GM12878 (cell line): Measurements from ENCODE around the gene SUPT3H. TPM values are rescaled to one million over a fixed set of nuclear protein-coding genes. Genes with fewer than 3 reads are reported as not detected.

Experiments used
- ATAC-seq: fragments of 200-7000 bp; cut with Tn5 transposase; 3 replicates; pipeline ENCODE4 v1.9.1; 2020; ENCODE audit warnings: mild to moderate bottlenecking, moderate library complexity
- BruUV-seq: library from RNA; stranded (reverse); fragments of 400-500 nt; replicated peaks from 2 replicates; lab custom pipeline; 2021; lab: Mats Ljungman, UMichigan
- CTCF ChIA-PET: fragments of 300-600 bp; sonication (Branson Sonifier 250); formaldehyde crosslinking; extraction: SDS; loops from one replicate; lab custom pipeline; 2021; ENCODE audit warnings: inconsistent platforms; lab: Yijun Ruan, JAX
- POLR2A ChIA-PET: fragments of 350-600 bp; formaldehyde crosslinking; extraction: SDS; loops from one replicate; lab custom pipeline; 2021; ENCODE audit warnings: inconsistent platforms; lab: Charles Lee
- RAD21 ChIA-PET: fragments of 300-600 bp; sonication (Branson Sonifier 250); formaldehyde crosslinking; loops from one replicate; lab custom pipeline; 2023; ENCODE audit warnings: antibody characterized with exemption; ENCODE audit not compliant: unreplicated experiment; lab: Charles Lee
- SMC1A ChIA-PET: fragments of 300-600 bp; sonication (Branson Sonifier 250); formaldehyde crosslinking; loops from one replicate; lab custom pipeline; 2023; ENCODE audit not compliant: unreplicated experiment, uncharacterized antibody; lab: Charles Lee
- DNase-seq: peaks from one replicate; pipeline ENCODE4 v3.0.0-alpha.2; 2011; ENCODE audit warnings: low read depth, low spot score
- FAIRE-seq: peaks from 3 replicates; lab custom pipeline; 2011; peaks lifted over from hg19 to GRCh38; lab: Jason Lieb, UNC
- H2AFZ ChIP-seq: 2 replicates; pipeline ENCODE4 v1.6.0; 2011; ENCODE audit warnings: low read depth, low read length, control low read depth; ENCODE audit not compliant: control insufficient read depth
- H3K27ac ChIP-seq: 2 replicates; pipeline ENCODE4 v1.5.1; 2011; ENCODE audit warnings: control low read depth; ENCODE audit not compliant: control insufficient read depth, insufficient read depth
- H3K27me3 ChIP-seq, 2 experiments: replicated peaks in 1 of 2; 2 replicates each; pipeline versions ENCODE4 v1.6.0 to v1.6.1; 2011; ENCODE audit warnings: low read length in 1 of 2; ENCODE audit not compliant: control insufficient read depth in 2 of 2, insufficient read depth in 2 of 2
- H3K36me3 ChIP-seq, 2 experiments: 2 replicates each; pipeline ENCODE4 v1.5.1; 2011; ENCODE audit warnings: low read length in 1 of 2; ENCODE audit not compliant: control insufficient read depth in 2 of 2, insufficient read depth in 2 of 2
- H3K4me1 ChIP-seq: 2 replicates; pipeline ENCODE4 v1.6.1; 2011; ENCODE audit warnings: mild to moderate bottlenecking, low read length, moderate library complexity, mixed read lengths; ENCODE audit not compliant: control insufficient read depth, insufficient read depth
- H3K4me2 ChIP-seq: 2 replicates; pipeline ENCODE4 v1.6.0; 2011; ENCODE audit warnings: control low read depth; ENCODE audit not compliant: control insufficient read depth, insufficient read depth
- H3K4me3 ChIP-seq: fragments of 200-600 bp; sonication (generic); 2 replicates; pipeline ENCODE4 v1.5.1; 2016
- H3K79me2 ChIP-seq: 2 replicates; pipeline ENCODE4 v1.6.0; 2011; ENCODE audit warnings: low read length; ENCODE audit not compliant: control insufficient read depth, insufficient read depth
- H3K9ac ChIP-seq: 2 replicates; pipeline ENCODE4 v1.8.0; 2011; ENCODE audit warnings: low read length, control low read depth, mixed read lengths; ENCODE audit not compliant: control insufficient read depth, insufficient read depth
- H3K9me3 ChIP-seq: replicated peaks from 3 replicates; pipeline ENCODE4 v1.5.1; 2011; ENCODE audit warnings: mild to moderate bottlenecking, low read length; ENCODE audit not compliant: control insufficient read depth, insufficient read depth
- H4K20me1 ChIP-seq: 2 replicates; pipeline ENCODE4 v1.6.0; 2011; ENCODE audit not compliant: control insufficient read depth, insufficient read depth
- BRCA1 ChIP-seq: IDR thresholded peaks from 2 replicates; pipeline ENCODE4 v1.6.1; 2011; ENCODE audit warnings: low read depth, low read length, improper control_type of control experiment
- CBX5 ChIP-seq: sonication (generic); IDR thresholded peaks from 2 replicates; pipeline ENCODE4 v1.6.1; 2016; ENCODE audit warnings: low read depth, moderate library complexity, mild to moderate bottlenecking, inconsistent platforms
- EED ChIP-seq: sonication (generic); IDR thresholded peaks from 2 replicates; pipeline ENCODE4 v1.6.1; 2016; ENCODE audit warnings: antibody characterized with exemption, low read depth
- FOS ChIP-seq: IDR thresholded peaks from 3 replicates; pipeline ENCODE4 v1.6.1; 2011; ENCODE audit warnings: borderline replicate concordance; ENCODE audit not compliant: insufficient read length; ENCODE audit errors: extremely low read depth
- HCFC1 ChIP-seq: fragments of 150-350 bp; IDR thresholded peaks from 2 replicates; pipeline ENCODE4 v1.6.1; 2014; ENCODE audit warnings: low read length
- NR2C1 ChIP-seq: fragments of 450-650 bp; IDR thresholded peaks from 2 replicates; pipeline ENCODE4 v1.6.1; 2017; ENCODE audit warnings: antibody characterized with exemption, mild to moderate bottlenecking, moderate library complexity
- NR2F1 ChIP-seq: fragments of 450-650 bp; conservative IDR thresholded peaks from 2 replicates; pipeline ENCODE4 v1.6.1; 2017; ENCODE audit warnings: mild to moderate bottlenecking
- SUPT20H ChIP-seq: IDR thresholded peaks from 2 replicates; pipeline ENCODE4 v1.6.1; 2011; ENCODE audit warnings: low read depth, mild to moderate bottlenecking, low read length, moderate library complexity, borderline replicate concordance; ENCODE audit not compliant: control insufficient read depth
- TCF3 ChIP-seq: IDR thresholded peaks from 2 replicates; pipeline ENCODE4 v1.6.1; 2012; ENCODE audit warnings: low read depth, mild to moderate bottlenecking, low read length, borderline replicate concordance; ENCODE audit not compliant: insufficient read depth
- WGBS: methylation state at CpG from one replicate; pipeline ENCODE4 v1.1.6; 2016; ENCODE audit warnings: low lambda C conversion rate; ENCODE audit not compliant: insufficient replicate concordance, insufficient coverage; ENCODE audit errors: missing lambda C conversion rate; 5-methylcytosine and 5-hydroxymethylcytosine counted together
- in situ Hi-C: fragments of 300-500 bp; cut with MboI; formaldehyde crosslinking; loops from 9 replicates; pipeline ENCODE4 v1.14.3; 2018; ENCODE audit warnings: mixed read lengths
- intact Hi-C: fragments of 100-400 bp; cut with micrococcal nuclease; formaldehyde crosslinking; loops from one replicate; pipeline ENCODE4 v1.14.2; 2022; ENCODE audit not compliant: unreplicated experiment
- polyA plus RNA-seq, 11 experiments: library from polyadenylated mRNA; depleted of rRNA in 4 of 11; unstranded in 6 of 11; stranded (reverse) in 5 of 11; fragments of >200 nt; fragmentation: Nextera tagmentation in 4 of 11; fragmentation: Illumina TruSeq in 1 of 11; extraction: Ambion mirVana in 4 of 11; extraction: Trizol in 1 of 11; gene quantifications; 1 replicate in 1 of 11; 2 replicates in 10 of 11; pipeline versions ENCODE4 v1.2.1 to v1.2.3, GENCODE V29; 2011 to 2016; ENCODE audit warnings: inconsistent platforms in 2 of 11, missing spikeins in 2 of 11, low read depth in 1 of 11
- total RNA-seq, 4 experiments: library from RNA; depleted of rRNA in 3 of 4; stranded (reverse); fragments of >200 nt in 3 of 4; fragmentation: Illumina TruSeq in 1 of 4; extraction: Trizol in 1 of 4; gene quantifications; 2 replicates each; pipeline versions ENCODE4 v1.2.1 to v1.2.3, GENCODE V29; 2013 to 2021
- TF ChIP-seq, protein P1 (sequence below): IDR thresholded peaks from 2 replicates; pipeline ENCODE4 v1.6.1; 2011; ENCODE audit warnings: borderline replicate concordance, low read depth, mild to moderate bottlenecking, moderate library complexity, mixed read lengths, low read length; ENCODE audit not compliant: insufficient read depth; ENCODE audit errors: extremely low read length
- TF ChIP-seq, protein P2 (sequence below): IDR thresholded peaks from 2 replicates; pipeline ENCODE4 v1.6.1; 2011; ENCODE audit warnings: low read depth, low read length, improper control_type of control experiment, borderline replicate concordance

Gene SUPT3H
- total and polyA plus RNA-seq, 10 of the 15 experiments (the other 5 are each of a cell fraction or from before 2014, with no cell fraction given) = 0.51 to 3.7 (median 2.0) TPM

DNA sequence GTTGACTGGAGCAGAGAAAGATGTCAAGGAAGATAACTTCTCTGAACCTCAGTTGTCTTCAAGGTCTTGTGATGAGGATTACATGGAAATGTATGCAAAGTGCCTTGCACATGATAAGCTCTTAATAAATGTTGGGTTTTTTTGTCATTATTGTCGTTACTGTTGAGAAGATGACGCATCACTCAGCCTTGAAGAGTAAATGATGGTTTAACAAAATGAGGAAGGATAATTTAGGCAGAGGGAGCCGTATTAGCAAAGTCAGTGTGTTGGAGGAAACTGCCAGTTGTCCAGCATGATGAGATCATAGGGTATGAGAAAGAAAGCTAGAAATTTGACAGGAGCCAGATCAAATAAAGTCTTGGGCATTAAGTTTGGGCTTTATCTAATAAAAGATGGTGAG, 8.8 kb upstream of the SUPT3H start (continued):
- TF ChIP-seq, protein P1, sequence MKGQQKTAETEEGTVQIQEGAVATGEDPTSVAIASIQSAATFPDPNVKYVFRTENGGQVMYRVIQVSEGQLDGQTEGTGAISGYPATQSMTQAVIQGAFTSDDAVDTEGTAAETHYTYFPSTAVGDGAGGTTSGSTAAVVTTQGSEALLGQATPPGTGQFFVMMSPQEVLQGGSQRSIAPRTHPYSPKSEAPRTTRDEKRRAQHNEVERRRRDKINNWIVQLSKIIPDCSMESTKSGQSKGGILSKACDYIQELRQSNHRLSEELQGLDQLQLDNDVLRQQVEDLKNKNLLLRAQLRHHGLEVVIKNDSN = no peak
- TF ChIP-seq FOS = no peak
- TF ChIP-seq BRCA1 = no peak
- TF ChIP-seq NR2C1 = no peak
- TF ChIP-seq SUPT20H = no peak
- TF ChIP-seq TCF3 = no peak
- TF ChIP-seq NR2F1 = no peak
- no peak for TF ChIP-seq CBX5
- TF ChIP-seq HCFC1 = no peak

DNA sequence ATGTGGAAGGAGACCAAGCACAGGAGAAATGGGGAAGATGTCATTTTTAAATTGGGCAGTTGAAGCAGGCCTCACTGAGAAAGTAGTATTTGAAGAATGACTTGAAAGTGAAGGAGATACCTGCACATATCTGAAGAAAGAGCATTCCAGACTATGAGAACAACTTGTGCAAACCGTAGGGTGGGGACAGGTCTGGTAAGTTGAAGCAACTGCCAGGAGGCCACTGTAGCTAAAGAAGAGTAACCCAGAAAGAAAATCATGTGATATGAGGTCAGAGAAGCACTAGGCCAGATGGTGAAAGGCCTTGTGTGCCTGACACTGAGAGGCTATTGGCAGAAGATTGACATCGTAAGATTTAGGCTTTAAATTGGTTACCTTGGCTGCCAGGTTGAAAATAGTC, 4.7 kb upstream of the SUPT3H start:
- ATAC-seq = no peak
- FAIRE-seq = no peak
- Histone ChIP-seq H3K4me1 (no peaks in the 10 kb centered on the region; the same call in 1 of the 2 replicates), H4K20me1 (no peaks in the 10 kb centered on the region), H3K36me3 (no peaks in the 10 kb centered on the region), H3K4me3 (no peak overlapping the region), H3K27me3 (no peaks in the 10 kb centered on the region; a peak in 1 of 4 replicates), H2AFZ (no peak overlapping the region), H3K79me2 (no peaks in the 10 kb centered on the region), H3K27ac (no peak overlapping the region), H3K4me2 (no peak overlapping the region), H3K9ac (no peak overlapping the region), H3K9me3 (no peaks in the 10 kb centered on the region; the same call in 2 of the 3 replicates)
- SMC1A ChIA-PET = interaction anchor here (0.8 kb wide), 2 partner anchors 449 to 838 kb away, joined by 3 read pairs; no protein-coding TSS in a partner anchor
- TF ChIP-seq, protein P2, sequence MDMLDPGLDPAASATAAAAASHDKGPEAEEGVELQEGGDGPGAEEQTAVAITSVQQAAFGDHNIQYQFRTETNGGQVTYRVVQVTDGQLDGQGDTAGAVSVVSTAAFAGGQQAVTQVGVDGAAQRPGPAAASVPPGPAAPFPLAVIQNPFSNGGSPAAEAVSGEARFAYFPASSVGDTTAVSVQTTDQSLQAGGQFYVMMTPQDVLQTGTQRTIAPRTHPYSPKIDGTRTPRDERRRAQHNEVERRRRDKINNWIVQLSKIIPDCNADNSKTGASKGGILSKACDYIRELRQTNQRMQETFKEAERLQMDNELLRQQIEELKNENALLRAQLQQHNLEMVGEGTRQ = no peak
- no peak for TF ChIP-seq EED
- POLR2A ChIA-PET = no interaction called here
- intact Hi-C loops = no loop called here
- no peak for DNase-seq
- RAD21 ChIA-PET = interaction anchor here (1.2 kb wide), 1 partner anchor 218 kb away, joined by 3 read pairs; no protein-coding TSS in a partner anchor
- no TSS peak for BruUV-seq
- CTCF ChIA-PET = no interaction called here
- in situ Hi-C loops = no loop called here
- 88% methylated on average over 2 of the region's 2 CpGs for WGBS
